ENCODE results near the gene ARHGAP31.

GRCh38 chr3:119261055-119261454 lies 33.1 kb upstream of the ARHGAP31 start:
- TF ChIP-seq SUZ12 (IDR thresholded peaks at IDR 0.05) = no peak
- TF ChIP-seq L3MBTL2 (conservative IDR thresholded peaks at IDR 0.05) = no peak
- TF ChIP-seq FOXK2 (IDR thresholded peaks at IDR 0.05) = no peak
- TF ChIP-seq ELF4 (IDR thresholded peaks at IDR 0.05) = no peak
- TF ChIP-seq LEF1 (IDR thresholded peaks at IDR 0.05; ENCODE audit: borderline replicate concordance) = no peak
- no peak for TF ChIP-seq BHLHE40 (IDR thresholded peaks at IDR 0.05; ENCODE audit: borderline replicate concordance)
- TF ChIP-seq PKNOX1 (IDR thresholded peaks at IDR 0.05) = no peak
- no peak for TF ChIP-seq HDGF (IDR thresholded peaks at IDR 0.05; ENCODE audit: borderline replicate concordance)
- no peak for TF ChIP-seq FOXM1 (IDR thresholded peaks at IDR 0.05; ENCODE audit: borderline replicate concordance)
- no peak for TF ChIP-seq SP1 (IDR thresholded peaks at IDR 0.05)
- TF ChIP-seq ZNF384 (IDR thresholded peaks at IDR 0.05) = no peak
- TF ChIP-seq CTBP1 (IDR thresholded peaks at IDR 0.05; ENCODE audit: borderline replicate concordance) = no peak
- TF ChIP-seq ARNT (IDR thresholded peaks at IDR 0.05) = no peak

Data from HEK293T (cell line).